BJ (cell line): ENCODE measurements around the gene RAB3IL1. TPM values are rescaled to one million over a fixed set of nuclear protein-coding genes. Genes with fewer than 3 reads are reported as not detected.

ENCODE experiments used
- CTCF ChIA-PET: fragments of 350-600 bp; formaldehyde crosslinking; extraction: SDS; loops from one replicate; lab custom pipeline; 2021; ENCODE audit warnings: antibody characterized with exemption, inconsistent platforms; lab: Yijun Ruan, JAX
- POLR2A ChIA-PET: fragments of 300-600 bp; sonication (Branson Sonifier 250); formaldehyde crosslinking; extraction: SDS; loops from one replicate; lab custom pipeline; 2021; ENCODE audit warnings: antibody characterized with exemption; lab: Charles Lee
- DNase-seq: peaks from one replicate; pipeline ENCODE4 v3.0.0-alpha.2; 2011; ENCODE audit warnings: low read depth
- H3K27me3 ChIP-seq: 2 replicates; pipeline ENCODE4 v1.6.0; 2011; ENCODE audit warnings: low read length; ENCODE audit not compliant: control insufficient read depth, insufficient read depth
- H3K36me3 ChIP-seq: 2 replicates; pipeline ENCODE4 v1.5.1; 2011; ENCODE audit warnings: low read length; ENCODE audit not compliant: control insufficient read depth, insufficient read depth
- H3K4me3 ChIP-seq: 2 replicates; pipeline ENCODE4 v1.5.1; 2011; ENCODE audit warnings: low read depth, mild to moderate bottlenecking, control low read depth, low read length
- polyA plus RNA-seq: library from polyadenylated mRNA; depleted of rRNA; stranded (reverse); fragments of >200 nt; gene quantifications from 2 replicates; pipeline ENCODE4 v1.2.3, GENCODE V29; 2011; rRNA removed
- small RNA-seq: library from RNA; depleted of rRNA; stranded (forward); fragments of <200 nt; gene quantifications from one replicate; pipeline ENCODE3, GENCODE V24; 2012; ENCODE audit warnings: low replicate concordance, low read depth; ENCODE audit not compliant: insufficient read length
- TF ChIP-seq, protein P1 (sequence below): IDR thresholded peaks from 2 replicates; pipeline ENCODE4 v1.5.1; 2011; ENCODE audit warnings: low read depth, mild to moderate bottlenecking, control low read depth, inconsistent platforms, low read length, moderate library complexity; ENCODE audit not compliant: insufficient read depth

The RAB3IL1 gene
- polyA plus RNA-seq, 1 experiment: 15.1 TPM

DNA sequence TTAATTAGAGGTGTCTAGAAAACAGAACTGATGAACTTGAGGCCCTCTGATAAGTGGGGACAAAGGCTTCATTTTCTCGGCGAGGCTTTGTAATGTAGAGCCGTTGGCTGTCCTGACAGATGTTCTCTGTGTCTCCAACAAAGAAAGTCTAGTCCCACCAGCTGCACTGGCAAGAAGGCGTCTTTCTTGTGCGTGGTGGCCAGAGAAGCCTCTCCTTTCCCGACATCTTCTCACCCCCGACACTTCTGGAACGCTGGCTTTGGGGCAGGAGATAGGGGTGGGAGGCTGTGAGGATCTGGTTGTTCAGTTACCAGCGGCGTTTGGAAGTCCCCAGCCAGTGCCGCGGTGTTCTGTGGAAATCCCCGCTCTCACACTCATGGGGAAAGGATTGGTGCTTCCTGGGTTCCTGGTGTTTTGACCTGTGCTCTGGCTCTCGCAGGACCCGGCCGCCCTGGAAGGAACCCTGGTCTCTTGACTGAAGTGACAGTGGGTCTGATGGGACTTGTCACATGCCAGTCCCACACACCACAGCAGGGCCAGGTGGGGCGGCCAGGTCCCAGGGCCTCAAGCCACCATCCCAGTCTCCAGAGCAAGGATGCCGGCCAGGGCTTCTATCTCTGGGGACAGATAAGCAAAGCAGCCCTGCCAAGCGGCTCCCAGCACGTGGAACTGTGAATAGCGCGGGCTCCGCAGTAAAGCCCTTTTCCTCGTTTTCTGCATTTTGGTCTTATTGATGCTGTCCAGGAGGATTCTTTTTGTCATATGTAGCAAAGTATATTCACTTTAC is 66.1 kb downstream of the RAB3IL1 start:
- TF ChIP-seq, protein P1, sequence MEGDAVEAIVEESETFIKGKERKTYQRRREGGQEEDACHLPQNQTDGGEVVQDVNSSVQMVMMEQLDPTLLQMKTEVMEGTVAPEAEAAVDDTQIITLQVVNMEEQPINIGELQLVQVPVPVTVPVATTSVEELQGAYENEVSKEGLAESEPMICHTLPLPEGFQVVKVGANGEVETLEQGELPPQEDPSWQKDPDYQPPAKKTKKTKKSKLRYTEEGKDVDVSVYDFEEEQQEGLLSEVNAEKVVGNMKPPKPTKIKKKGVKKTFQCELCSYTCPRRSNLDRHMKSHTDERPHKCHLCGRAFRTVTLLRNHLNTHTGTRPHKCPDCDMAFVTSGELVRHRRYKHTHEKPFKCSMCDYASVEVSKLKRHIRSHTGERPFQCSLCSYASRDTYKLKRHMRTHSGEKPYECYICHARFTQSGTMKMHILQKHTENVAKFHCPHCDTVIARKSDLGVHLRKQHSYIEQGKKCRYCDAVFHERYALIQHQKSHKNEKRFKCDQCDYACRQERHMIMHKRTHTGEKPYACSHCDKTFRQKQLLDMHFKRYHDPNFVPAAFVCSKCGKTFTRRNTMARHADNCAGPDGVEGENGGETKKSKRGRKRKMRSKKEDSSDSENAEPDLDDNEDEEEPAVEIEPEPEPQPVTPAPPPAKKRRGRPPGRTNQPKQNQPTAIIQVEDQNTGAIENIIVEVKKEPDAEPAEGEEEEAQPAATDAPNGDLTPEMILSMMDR: no peak
- Histone ChIP-seq H3K27me3 (no peaks in the 10 kb centered on the region), H3K4me3 (no peak overlapping the region), H3K36me3 (peaks cover 48% of the 10 kb centered on the region)
- ChIA-PET CTCF (no interaction called here), POLR2A (no interaction called here)
- no peak for DNase-seq

DNA sequence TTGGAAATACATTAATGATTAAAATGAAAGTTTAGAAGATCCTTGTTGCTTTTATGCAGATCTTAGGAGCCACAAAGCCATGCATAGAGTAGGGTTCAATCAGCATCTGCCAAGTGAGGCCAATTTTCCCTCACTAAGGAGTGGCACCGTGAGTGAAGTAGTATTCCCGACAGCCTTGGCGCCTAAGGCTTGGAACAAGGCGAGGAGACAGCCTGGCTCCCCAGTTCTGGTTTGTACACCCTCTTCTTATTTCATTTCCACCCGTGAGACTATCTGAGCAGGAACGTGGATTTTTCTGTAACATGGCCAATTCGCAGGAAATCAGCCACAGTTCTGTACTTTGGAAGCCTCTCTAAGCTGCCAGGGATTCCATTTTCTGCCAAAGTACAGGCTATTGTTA is 66.7 kb downstream of the RAB3IL1 start:
- no peak for DNase-seq
- Histone ChIP-seq H3K27me3 (no peaks in the 10 kb centered on the region), H3K36me3 (peaks cover 46% of the 10 kb centered on the region), H3K4me3 (no peak overlapping the region)
- TF ChIP-seq, protein P1: no peak
- CTCF ChIA-PET: no interaction called here
- POLR2A ChIA-PET: no interaction called here

DNA sequence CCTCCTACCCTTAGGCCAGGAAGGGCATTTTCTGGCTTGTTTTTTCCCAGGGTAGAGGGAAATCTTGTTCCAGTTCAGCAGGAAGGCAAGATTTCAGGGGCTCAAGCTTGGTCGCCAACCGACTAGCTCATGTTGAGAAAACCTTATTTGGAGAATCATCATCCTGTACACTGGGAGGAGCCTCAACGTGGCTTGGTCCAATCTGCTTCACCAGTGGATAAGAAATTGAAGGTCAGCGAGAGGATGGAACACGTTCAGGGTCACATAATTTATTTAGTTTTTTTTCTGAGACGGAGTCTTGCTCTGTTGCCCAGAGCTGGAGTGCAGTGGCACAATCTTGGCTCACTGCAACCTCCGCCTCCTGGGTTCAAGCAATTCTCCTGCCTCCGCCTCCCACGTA is 68.7 kb downstream of the RAB3IL1 start:
- H3K27me3 ChIP-seq: no peaks in the 10 kb centered on the region
- POLR2A ChIA-PET: no interaction called here
- CTCF ChIA-PET: interaction anchor here (1.0 to 3.5 kb wide), 2 partner anchors 22 to 259 kb away, joined by 3 to 10 read pairs; no protein-coding TSS in a partner anchor
- H3K4me3 ChIP-seq: no peak overlapping the region
- TF ChIP-seq, protein P1: no peak
- peaks cover 38% of the 10 kb centered on the region for H3K36me3 ChIP-seq
- no peak for DNase-seq

DNA sequence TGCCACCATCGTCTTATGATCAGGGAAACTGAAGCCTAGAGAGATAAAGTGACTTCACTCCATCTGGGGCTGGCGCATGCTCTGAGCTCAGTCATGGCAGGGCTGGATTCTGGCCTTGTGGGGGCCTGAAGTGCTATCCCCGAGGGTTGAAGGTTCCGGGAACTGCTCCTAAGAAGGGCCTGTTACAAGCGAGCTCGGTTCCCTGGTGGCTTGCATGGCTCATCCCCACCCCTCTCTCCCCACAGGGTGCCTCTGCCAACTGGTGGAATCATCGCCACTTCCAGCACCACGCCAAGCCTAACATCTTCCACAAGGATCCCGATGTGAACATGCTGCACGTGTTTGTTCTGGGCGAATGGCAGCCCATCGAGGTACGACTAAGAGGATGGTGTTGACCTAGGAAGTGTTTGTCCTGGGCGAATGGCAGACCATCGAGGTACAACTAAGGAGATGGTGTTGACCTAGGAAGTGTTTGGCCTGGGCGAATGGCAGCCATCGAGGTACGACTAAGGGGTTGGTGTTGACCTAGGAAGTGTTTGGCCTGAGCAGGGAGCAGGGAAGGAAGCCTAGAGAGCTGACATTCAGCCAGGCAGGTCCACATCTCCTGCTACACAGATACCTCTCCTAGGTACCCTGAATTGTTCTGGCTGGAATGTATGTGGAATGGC is 69.3 kb downstream of the RAB3IL1 start:
- POLR2A ChIA-PET: no interaction called here
- no peak for DNase-seq
- peaks cover 36% of the 10 kb centered on the region for H3K36me3 ChIP-seq
- CTCF ChIA-PET: interaction anchor here (1.0 to 3.5 kb wide), 2 partner anchors 23 to 260 kb away, joined by 3 to 10 read pairs; no protein-coding TSS in a partner anchor
- no peak overlapping the region for H3K4me3 ChIP-seq
- H3K27me3 ChIP-seq: no peaks in the 10 kb centered on the region
- TF ChIP-seq, protein P1: no peak

Small RNA genes lying within 50 kb of the gene (small RNA-seq; reads per million reads assigned to genes)
- gene MIR6746: not detected
- gene RNU6-1243P: not detected

Other genes starting within 250 kb of the RAB3IL1 start
- 1.1 and 2.5 TPM in 2 replicates for gene DAGLA, start 237.2 kb downstream of the RAB3IL1 start, polyA plus RNA-seq
- gene MYRF, start 164.9 kb downstream of the RAB3IL1 start, polyA plus RNA-seq: 0.33 and 0.45 TPM in 2 replicates
- gene TMEM258, start 125.0 kb downstream of the RAB3IL1 start, polyA plus RNA-seq: 371 and 399 TPM in 2 replicates
- gene FEN1, start 124.7 kb downstream of the RAB3IL1 start, polyA plus RNA-seq: 11.7 and 13.2 TPM in 2 replicates
- gene FADS1, start 100.6 kb downstream of the RAB3IL1 start, polyA plus RNA-seq: 48.1 and 58.0 TPM in 2 replicates
- gene FADS2, start 89.3 kb downstream of the RAB3IL1 start, polyA plus RNA-seq: 181 and 327 TPM in 2 replicates
- gene FADS3, start 26.0 kb downstream of the RAB3IL1 start, polyA plus RNA-seq: 158 and 271 TPM in 2 replicates
- gene BEST1, start 32.8 kb upstream of the RAB3IL1 start, polyA plus RNA-seq: 5.1 and 6.4 TPM in 2 replicates
- 1,472 and 1,806 TPM in 2 replicates for gene FTH1, start 50.1 kb upstream of the RAB3IL1 start, polyA plus RNA-seq
- gene INCENP, start 206.4 kb upstream of the RAB3IL1 start, polyA plus RNA-seq: 9.8 and 14.2 TPM in 2 replicates